K562 (cell line): ENCODE data around the gene HECA. TPM values are rescaled to one million over a fixed set of nuclear protein-coding genes. Genes with fewer than 3 reads are reported as not detected.

ENCODE experiments used
- E2F3 ChIP-seq: fragments of 250-450 bp; sonication (Bioruptor Pico); IDR thresholded peaks from 2 replicates; pipeline ENCODE4 v1.4.0; 2020; ENCODE audit warnings: mild to moderate bottlenecking
- ERF ChIP-seq: fragments of 450-650 bp; formaldehyde crosslinking; IDR thresholded peaks from 2 replicates; pipeline ENCODE4 v1.4.0; 2020; ENCODE audit warnings: mild to moderate bottlenecking, mixed read lengths
- GATAD2A ChIP-seq: fragments of 450-650 bp; IDR thresholded peaks from 2 replicates; pipeline ENCODE4 v1.6.1; 2017
- HNRNPL ChIP-seq: fragments of 200-400 bp; formaldehyde crosslinking; IDR thresholded peaks from 2 replicates; pipeline ENCODE4 v1.6.1; 2017; ENCODE audit warnings: low read depth, mild to moderate bottlenecking, low read length
- LCOR ChIP-seq: sonication (generic); formaldehyde crosslinking; IDR thresholded peaks from 2 replicates; pipeline ENCODE4 v1.8.0; 2022; ENCODE audit warnings: mild to moderate bottlenecking, missing genetic modification reagents
- PML ChIP-seq: IDR thresholded peaks from 2 replicates; pipeline ENCODE4 v1.6.1; 2012; ENCODE audit warnings: low read length, inconsistent platforms
- RB1 ChIP-seq: fragments of 450-650 bp; IDR thresholded peaks from 2 replicates; pipeline ENCODE4 v1.6.1; 2017; ENCODE audit warnings: low read depth, mild to moderate bottlenecking
- REST ChIP-seq, 2 experiments: fragments of 450-650 bp; formaldehyde crosslinking in 1 of 2; IDR thresholded peaks; 2 replicates each; pipeline versions ENCODE4 v1.4.0 to v1.6.1; 2014 to 2020; ENCODE audit warnings: mild to moderate bottlenecking in 2 of 2, borderline replicate concordance in 1 of 2, low read depth in 1 of 2
- SAFB ChIP-seq: fragments of 200-400 bp; formaldehyde crosslinking; IDR thresholded peaks from 2 replicates; pipeline ENCODE4 v1.6.1; 2017; ENCODE audit warnings: low read depth, low read length, borderline replicate concordance
- SIX5 ChIP-seq, 2 experiments: IDR thresholded peaks; 2 replicates each; pipeline ENCODE4 v1.6.1; 2011; ENCODE audit warnings: low read length in 2 of 2, borderline replicate concordance in 1 of 2, low read depth in 1 of 2, mild to moderate bottlenecking in 1 of 2, moderate library complexity in 1 of 2; ENCODE audit not compliant: insufficient read depth in 1 of 2
- STAG1 ChIP-seq: sonication (generic); formaldehyde crosslinking; IDR thresholded peaks from 2 replicates; pipeline ENCODE4 v1.5.0; 2020; ENCODE audit warnings: missing genetic modification reagents, borderline replicate concordance
- ZSCAN29 ChIP-seq: fragments of 450-650 bp; IDR thresholded peaks from 2 replicates; pipeline ENCODE4 v1.6.1; 2017
- polyA plus RNA-seq, 8 experiments: library from polyadenylated mRNA; depleted of rRNA in 4 of 8; stranded (reverse) in 5 of 8; unstranded in 3 of 8; fragments of >200 nt; fragmentation: Nextera tagmentation in 2 of 8; fragmentation: Illumina TruSeq in 1 of 8; extraction: Ambion mirVana in 2 of 8; extraction: Trizol in 1 of 8; gene quantifications; 2 replicates each; pipeline versions ENCODE4 v1.2.1 to v1.2.3, GENCODE V29; 2011 to 2014; ENCODE audit warnings: inconsistent platforms in 1 of 8, missing spikeins in 1 of 8
- total RNA-seq, 7 experiments: library from RNA; depleted of rRNA in 6 of 7; stranded (reverse); fragments of >200 nt in 6 of 7; fragmentation: Illumina TruSeq in 2 of 7; extraction: Trizol in 2 of 7; gene quantifications; 2 replicates each; pipeline versions ENCODE4 v1.2.1 to v1.2.3, GENCODE V29; 2011 to 2021; ENCODE audit warnings: low replicate concordance in 1 of 7
- TF ChIP-seq, protein P1 (sequence below): IDR thresholded peaks from 2 replicates; pipeline ENCODE4 v1.6.1; 2016; ENCODE audit warnings: missing genetic modification characterization, missing compliant biosample characterization
- TF ChIP-seq, protein P2 (sequence below): fragments of 250-450 bp; sonication (Bioruptor Pico); IDR thresholded peaks from 2 replicates; pipeline ENCODE4 v1.9.0; 2021; ENCODE audit warnings: mild to moderate bottlenecking, inconsistent platforms

HECA gene
- total and polyA plus RNA-seq, 9 of the 15 experiments (the other 6 are each of a cell fraction or from before 2014, with no cell fraction given): 0.31 to 2.3 (median 1.1) TPM

DNA sequence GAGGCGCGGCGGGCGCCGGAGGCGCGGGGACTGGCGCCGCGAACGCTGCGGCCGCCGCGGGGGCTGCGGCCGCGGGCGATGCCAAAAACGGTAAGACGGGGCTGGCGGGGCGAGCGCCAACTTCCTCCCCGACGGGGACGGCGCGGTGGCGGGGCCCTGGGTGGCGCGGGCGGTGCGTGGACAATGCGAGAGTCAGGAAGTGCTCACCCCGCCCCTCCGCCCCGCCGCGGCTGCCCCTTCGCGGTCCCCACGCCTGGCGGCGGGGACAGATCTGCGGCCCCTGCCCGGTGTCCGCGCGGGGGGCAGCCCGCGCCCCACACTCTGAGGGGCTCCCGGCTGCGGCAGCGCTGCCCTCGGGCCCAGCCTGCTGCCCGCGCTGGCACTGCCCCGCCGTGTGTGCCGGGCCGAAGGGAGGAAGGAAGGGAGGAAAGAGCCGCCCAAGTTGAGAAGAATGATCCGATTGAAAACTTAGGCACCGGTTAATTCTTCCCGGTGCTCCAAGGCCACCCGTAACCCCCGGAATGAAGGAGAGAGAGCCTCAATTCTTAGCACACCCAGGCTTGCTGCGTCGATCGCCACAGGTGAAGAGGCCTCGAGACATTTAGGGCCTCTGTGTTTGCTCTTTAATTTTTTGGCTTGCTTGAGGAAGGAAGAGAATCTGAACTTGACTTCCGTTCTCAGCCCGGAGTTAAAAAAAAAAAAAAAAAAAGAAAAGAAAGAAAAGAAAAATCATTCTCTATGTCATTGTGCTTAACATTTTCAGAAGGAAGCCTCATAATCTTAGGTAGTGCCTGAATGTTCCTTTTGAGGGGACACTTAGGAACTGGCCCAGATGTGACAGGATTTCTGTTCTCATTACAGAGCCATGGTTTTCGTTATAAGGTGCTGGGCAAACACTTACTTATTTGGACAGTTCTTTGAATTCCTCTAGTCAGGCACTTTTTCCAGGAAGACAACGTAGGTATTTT, 982 bp downstream of the HECA start (continued):
- TF ChIP-seq REST (IDR thresholded peaks at IDR 0.05; ENCODE audit: borderline replicate concordance) (no peak), REST (CRISPR knock-in tag; IDR thresholded peaks at IDR 0.05; ENCODE audit: low read depth) (peak; percentile 61; the same call in 1 of the 2 replicates), GATAD2A (no peak), STAG1 (CRISPR knock-in tag) (0 out of 2 replicates have a peak, but pooled peaks have one; percentile 29), E2F3 (CRISPR knock-in tag) (peak; percentile 34; the same call in 1 of the 2 replicates), HNRNPL (0 out of 2 replicates have a peak, but pooled peaks have one; percentile 29), ERF (peak; percentile 68; the same call in 1 of the 2 replicates), SAFB (0 out of 2 replicates have a peak, but pooled peaks have one; percentile 54), LCOR (CRISPR knock-in tag) (0 out of 2 replicates have a peak, but pooled peaks have one; percentile 12), SIX5 (IDR thresholded peaks at IDR 0.05; ENCODE audit: borderline replicate concordance in 1 of 2, insufficient read depth in 1 of 2, low read depth in 1 of 2, low read length in 2 of 2) (no peak), ZSCAN29 (peak; percentile 49; the same call in 1 of the 2 replicates), PML (0 out of 2 replicates have a peak, but pooled peaks have one; percentile 20), RB1 (0 out of 2 replicates have a peak, but pooled peaks have one; percentile 39)
- TF ChIP-seq, protein P1, sequence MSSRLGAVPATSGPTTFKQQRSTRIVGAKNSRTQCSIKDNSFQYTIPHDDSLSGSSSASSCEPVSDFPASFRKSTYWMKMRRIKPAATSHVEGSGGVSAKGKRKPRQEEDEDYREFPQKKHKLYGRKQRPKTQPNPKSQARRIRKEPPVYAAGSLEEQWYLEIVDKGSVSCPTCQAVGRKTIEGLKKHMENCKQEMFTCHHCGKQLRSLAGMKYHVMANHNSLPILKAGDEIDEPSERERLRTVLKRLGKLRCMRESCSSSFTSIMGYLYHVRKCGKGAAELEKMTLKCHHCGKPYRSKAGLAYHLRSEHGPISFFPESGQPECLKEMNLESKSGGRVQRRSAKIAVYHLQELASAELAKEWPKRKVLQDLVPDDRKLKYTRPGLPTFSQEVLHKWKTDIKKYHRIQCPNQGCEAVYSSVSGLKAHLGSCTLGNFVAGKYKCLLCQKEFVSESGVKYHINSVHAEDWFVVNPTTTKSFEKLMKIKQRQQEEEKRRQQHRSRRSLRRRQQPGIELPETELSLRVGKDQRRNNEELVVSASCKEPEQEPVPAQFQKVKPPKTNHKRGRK (tag): peak; percentile 38; the same call in 1 of the 2 replicates
- TF ChIP-seq, protein P2, sequence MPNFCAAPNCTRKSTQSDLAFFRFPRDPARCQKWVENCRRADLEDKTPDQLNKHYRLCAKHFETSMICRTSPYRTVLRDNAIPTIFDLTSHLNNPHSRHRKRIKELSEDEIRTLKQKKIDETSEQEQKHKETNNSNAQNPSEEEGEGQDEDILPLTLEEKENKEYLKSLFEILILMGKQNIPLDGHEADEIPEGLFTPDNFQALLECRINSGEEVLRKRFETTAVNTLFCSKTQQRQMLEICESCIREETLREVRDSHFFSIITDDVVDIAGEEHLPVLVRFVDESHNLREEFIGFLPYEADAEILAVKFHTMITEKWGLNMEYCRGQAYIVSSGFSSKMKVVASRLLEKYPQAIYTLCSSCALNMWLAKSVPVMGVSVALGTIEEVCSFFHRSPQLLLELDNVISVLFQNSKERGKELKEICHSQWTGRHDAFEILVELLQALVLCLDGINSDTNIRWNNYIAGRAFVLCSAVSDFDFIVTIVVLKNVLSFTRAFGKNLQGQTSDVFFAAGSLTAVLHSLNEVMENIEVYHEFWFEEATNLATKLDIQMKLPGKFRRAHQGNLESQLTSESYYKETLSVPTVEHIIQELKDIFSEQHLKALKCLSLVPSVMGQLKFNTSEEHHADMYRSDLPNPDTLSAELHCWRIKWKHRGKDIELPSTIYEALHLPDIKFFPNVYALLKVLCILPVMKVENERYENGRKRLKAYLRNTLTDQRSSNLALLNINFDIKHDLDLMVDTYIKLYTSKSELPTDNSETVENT: 0 out of 2 replicates have a peak, but pooled peaks have one; percentile 53
